HG02885 (cell line): Measurements from ENCODE around the gene CD300LG.
"Not testable (repeated sequence)": the region's sequence is repeated elsewhere in the genome, so short reads cannot be mapped to it uniquely, and the experiment has no call there.

Source experiments
- ATAC-seq: cut with Tn5 transposase; IDR thresholded peaks from one replicate; pipeline ENCODE4 v1.9.1; 2021; ENCODE audit warnings: mild to moderate bottlenecking; ENCODE audit not compliant: unreplicated experiment, poor library complexity

CD300LG gene, protein sequence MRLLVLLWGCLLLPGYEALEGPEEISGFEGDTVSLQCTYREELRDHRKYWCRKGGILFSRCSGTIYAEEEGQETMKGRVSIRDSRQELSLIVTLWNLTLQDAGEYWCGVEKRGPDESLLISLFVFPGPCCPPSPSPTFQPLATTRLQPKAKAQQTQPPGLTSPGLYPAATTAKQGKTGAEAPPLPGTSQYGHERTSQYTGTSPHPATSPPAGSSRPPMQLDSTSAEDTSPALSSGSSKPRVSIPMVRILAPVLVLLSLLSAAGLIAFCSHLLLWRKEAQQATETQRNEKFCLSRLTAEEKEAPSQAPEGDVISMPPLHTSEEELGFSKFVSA

GRCh38 chr17:43846963-43847371 lies at the start of gene CD300LG:
Gene CD300LG (plus strand): TSS chr17:43847176. CDS start chr17:43847217, 41 bp downstream.
- no peak for ATAC-seq

DNA sequence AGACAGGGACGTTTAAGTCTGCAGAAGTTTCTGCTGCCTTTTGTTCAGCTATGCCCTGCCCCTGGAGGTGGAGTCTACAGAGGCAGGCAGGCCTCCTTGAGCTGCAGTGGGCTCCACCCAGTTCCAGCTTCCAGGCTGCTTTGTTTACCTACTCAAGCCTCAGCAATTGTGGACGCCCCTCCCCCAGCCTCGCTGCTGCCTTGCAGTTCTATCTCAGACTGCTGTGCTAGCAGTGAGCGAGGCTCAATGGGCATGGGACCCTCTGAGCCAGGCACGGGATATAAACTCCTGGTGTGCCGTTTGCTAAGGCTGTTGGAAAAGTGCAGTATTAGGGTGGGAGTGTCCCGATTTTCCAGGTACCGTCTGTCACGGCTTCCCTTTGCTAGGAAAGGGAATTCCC lies 49.0 kb upstream of the CD300LG start:
- ATAC-seq = not testable (repeated sequence)

DNA sequence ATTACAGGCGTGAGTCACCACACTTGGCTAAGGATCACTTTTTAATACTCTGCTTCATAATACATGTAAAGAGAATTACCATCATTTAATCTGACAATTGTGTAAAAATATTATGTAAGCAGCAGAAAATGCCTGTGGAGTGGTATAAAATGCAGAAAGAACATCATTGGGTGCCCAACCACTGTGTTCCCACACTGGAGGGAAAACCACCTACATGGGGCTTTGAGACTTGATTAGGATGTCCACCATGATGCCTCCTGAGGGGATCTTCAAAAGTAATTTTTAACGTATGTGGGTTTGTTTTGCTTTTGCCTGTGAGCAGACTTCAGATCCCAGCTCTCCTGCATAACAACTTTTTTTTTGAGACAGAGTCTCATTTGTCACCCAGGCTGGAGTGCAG lies 47.9 kb upstream of the CD300LG start:
- no peak for ATAC-seq

GRCh38 chr17:43800736-43801135 lies 46.2 kb upstream of the CD300LG start:
- ATAC-seq = no peak

DNA sequence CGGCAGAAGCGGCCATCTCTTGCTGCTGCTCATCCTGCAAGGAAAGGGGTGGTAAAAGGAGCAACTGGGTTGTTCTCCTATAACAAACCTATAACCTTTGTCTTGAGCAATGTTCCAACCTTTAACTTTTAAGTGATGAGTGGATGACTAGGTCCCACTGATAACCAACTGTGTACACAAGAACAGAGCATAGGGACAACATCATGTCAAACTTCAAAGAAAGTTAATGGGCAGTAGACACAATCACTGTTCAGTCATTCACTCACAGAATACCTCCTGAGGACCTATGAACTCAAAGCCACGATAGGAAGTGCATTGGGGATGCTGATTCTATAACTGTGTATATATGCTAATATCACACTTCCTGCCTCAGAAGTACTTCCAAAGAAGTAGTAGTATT lies 45.1 kb upstream of the CD300LG start:
- no peak for ATAC-seq

GRCh38 chr17:43803758-43804157 lies 43.2 kb upstream of the CD300LG start:
- ATAC-seq = no peak

DNA sequence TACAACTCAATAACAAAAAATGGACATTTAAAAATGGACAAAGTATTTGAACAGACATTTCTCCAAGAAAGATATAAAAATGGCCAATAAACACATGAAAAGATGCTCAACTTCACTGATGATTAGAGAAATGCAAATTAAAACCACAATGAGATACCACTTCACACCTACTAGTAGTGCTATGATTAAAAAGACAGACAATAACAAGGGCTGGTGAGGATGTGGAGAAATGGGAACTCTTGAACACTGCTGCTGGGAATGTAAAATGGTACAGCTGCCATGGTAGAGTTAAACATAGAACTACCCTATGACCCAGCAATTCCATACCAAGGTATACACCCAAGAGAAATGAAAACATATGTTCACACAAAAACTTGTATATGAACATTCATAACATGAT lies 41.9 kb upstream of the CD300LG start:
- ATAC-seq = no peak

DNA sequence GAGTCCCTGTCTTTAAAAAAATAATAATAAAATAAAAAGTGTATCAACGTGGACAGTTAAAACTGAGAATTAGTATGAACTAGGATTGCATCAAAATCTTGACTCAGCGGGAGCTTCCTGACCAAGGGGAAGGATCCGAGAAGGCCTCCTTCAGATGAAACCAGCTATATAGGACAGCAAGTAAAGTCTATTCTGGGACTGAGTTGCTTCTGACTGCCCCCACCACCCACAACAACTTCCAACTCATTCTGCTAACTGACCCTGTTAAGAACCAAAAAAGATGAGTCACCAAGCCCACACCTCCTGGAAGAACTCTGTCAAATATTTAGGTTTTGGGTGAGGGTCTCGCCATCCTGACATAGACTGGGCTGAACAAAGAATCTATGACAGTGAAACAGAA lies 38.9 kb upstream of the CD300LG start:
- no peak for ATAC-seq

- ATAC-seq = no peak
Observed at GRCh38 chr17:43809121-43809520, 37.9 kb upstream of the CD300LG start.

- ATAC-seq = no peak
Observed at GRCh38 chr17:43810226-43810715, 36.7 kb upstream of the CD300LG start.

GRCh38 chr17:43810823-43811222 lies 36.2 kb upstream of the CD300LG start:
- no peak for ATAC-seq

DNA sequence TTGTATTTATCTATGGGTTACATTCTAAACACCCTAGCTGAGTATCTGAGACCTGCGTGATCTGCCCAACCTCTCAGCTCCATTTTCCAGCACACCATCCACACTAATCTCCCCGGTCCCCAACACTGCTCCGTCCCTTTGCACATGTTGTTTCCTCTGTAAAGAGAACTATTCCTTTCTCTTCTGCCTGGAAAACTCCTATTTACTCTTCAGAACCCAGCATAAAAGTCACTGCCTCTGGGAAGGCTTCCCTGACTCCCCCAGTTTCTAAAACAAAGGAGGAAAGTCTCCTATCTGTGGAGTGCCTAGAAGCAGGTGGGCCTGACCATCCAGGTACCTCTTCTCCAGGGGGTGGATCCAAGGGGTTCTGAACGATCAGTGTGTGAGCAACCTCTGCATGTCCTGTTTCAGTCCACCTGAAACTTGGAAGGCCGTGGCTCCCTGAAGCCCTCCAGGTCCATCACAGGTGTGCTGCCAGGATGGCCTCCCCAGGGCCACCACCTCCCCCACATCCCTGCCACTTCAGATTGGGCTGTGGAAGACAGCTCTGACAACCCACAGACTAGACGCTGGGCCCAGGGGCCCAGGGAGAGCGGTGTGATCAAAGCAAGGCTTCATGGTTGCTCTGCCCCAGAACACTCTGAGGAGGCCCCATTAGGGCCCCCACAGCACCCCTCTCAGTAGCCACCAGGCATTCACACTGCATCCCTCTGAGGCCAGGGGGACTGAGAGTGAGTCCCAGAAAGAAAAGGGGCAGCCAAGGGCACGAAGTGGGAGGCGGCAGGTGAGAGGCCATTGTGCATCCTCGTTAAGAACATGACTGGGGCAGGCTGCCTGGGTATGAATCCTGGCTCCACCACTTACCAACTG lies 34.3 kb upstream of the CD300LG start:
- no peak for ATAC-seq

GRCh38 chr17:43813386-43813785 lies 33.6 kb upstream of the CD300LG start:
- no peak for ATAC-seq

DNA sequence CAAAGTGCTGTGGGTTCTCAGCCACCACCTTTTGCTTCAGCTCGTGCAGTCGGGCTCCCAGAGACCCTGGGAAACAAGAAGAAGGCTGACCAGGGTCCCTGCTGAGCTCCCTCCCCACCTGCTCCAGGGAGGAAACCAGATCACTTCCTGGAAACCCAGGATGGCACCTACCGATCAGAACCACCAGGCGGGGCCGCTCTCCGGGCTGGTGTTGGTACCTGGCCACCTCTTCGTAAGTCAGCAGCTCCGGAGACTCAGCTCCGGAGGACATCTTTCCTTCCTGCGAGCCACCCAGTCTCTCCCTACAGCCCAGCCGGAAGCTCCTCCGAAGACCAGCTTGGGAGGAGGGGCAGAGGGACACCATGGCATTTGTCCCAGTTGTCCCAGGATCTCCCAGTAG lies 33.0 kb upstream of the CD300LG start:
- no peak for ATAC-seq

DNA sequence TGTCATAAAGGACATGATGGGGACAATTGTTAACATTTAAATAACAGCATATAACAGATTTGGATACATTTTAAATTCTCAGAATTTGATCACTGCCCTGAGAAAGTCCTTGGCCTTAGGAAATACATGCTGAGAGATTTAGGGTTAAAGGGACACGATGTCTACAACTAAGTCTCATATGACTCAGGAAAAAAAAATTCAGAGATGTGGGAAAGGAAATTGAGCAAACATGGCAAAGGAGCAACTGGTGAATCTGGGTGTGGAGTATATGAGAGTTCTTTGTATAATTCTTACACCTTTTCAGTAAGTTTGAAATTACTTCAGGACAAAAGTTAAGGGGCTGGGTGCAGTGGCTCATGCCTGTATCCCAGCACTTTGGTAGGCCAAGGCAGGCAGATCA lies 32.3 kb upstream of the CD300LG start:
- ATAC-seq = no peak

GRCh38 chr17:43816336-43817320 lies 30.3 kb upstream of the CD300LG start:
- no peak for ATAC-seq

DNA sequence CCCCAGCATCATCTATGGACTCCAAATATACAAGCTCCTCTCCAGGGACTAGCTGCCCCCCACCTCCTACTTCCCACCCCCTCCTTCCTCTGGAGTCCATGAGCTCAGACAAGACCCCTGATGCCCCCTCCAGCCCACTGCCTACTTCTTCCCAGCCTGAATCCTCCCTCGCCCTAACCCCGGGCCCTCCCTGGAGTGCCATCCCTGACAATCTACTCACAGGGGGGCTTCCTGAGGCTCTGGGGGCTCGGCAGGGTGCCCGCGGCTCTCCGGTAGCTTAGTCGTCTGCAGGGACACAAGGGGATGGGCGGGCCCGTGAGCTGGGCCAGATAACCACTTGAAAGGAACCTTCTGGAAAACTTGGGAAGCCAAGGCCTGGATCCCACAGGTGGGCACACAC lies 29.1 kb upstream of the CD300LG start:
- no peak for ATAC-seq

GRCh38 chr17:43818966-43819365 lies 28.0 kb upstream of the CD300LG start:
- no peak for ATAC-seq

- ATAC-seq = no peak
Observed at GRCh38 chr17:43820759-43821158, 26.2 kb upstream of the CD300LG start.

DNA sequence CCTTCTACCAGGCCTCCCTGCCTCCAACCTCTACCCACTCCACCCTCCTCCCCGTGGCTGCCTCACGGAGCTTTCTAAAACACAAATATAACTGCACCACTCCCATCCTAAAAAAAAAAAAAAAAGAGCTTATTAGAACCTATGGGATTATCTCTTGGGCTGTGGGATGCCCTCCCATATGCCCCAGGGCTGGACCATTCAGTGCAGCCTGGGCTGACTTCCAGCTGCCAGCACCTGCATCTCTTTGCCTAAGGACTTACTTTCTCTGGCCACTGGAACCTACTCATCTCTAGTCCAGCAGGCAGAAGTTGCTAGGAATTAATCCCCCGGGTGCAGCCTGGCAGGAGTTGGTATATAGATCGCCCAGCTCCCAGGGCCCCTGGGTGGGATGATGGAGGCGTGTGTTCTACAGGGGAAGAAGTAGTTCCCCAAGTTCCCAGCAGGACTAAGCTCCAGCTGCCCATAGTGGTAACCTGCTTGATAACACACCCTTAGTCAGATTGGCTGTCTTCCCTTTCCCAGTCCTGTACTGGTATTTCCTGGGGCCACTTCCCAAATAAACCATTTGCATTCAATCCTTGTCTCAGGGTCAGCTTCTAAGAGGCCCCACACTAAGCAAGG lies 24.3 kb upstream of the CD300LG start:
- no peak for ATAC-seq
